Right atrium auricular region (tissue), 2 donors: ENCODE results near the gene LAMC1. TPM values are rescaled to one million over a fixed set of nuclear protein-coding genes. Genes with fewer than 3 reads are reported as not detected.

Source experiments
- DNase-seq: peaks from one replicate; pipeline ENCODE4 v3.0.0-alpha.2; 2019; ENCODE audit warnings: low spot score
- H3K27ac ChIP-seq, 2 donors: fragments of 200-600 bp; sonication (generic); 1 replicate in 1 of 2; 2 replicates in 1 of 2; pipeline ENCODE4 v1.5.1; 2016 to 2019
- H3K27me3 ChIP-seq, 2 donors: fragments of 200-600 bp; sonication (generic); one replicate each; pipeline versions ENCODE4 v1.5.1 to v1.6.0; 2017 to 2019
- H3K36me3 ChIP-seq: fragments of 200-600 bp; sonication (generic); one replicate; pipeline ENCODE4 v1.5.1; 2016
- H3K4me1 ChIP-seq, 2 donors: fragments of 200-600 bp; sonication (generic); one replicate each; pipeline versions ENCODE4 v1.5.1 to v1.6.0; 2017 to 2019
- H3K4me3 ChIP-seq, 2 donors: fragments of 200-600 bp; sonication (generic); 1 replicate in 1 of 2; 2 replicates in 1 of 2; pipeline ENCODE4 v1.5.1; 2017 to 2019; ENCODE audit warnings: mild to moderate bottlenecking in 1 of 2, moderate library complexity in 1 of 2
- H3K9me3 ChIP-seq, 2 donors: fragments of 200-600 bp; sonication (generic); one replicate each; pipeline ENCODE4 v1.5.1; 2019
- CTCF ChIP-seq, 2 donors: fragments of 200-600 bp; sonication (generic); IDR thresholded peaks; one replicate each; pipeline ENCODE4 v1.5.1; 2019; ENCODE audit warnings: antibody characterized with exemption in 2 of 2
- total RNA-seq, 2 donors: library from RNA; depleted of rRNA; stranded (reverse); fragments of >200 nt; gene quantifications; one replicate each; pipeline ENCODE4 v1.1.0, GENCODE V29; 2016

The LAMC1 gene
- total RNA-seq, 2 donors from 2014 or later = 154 to 159 TPM

- TF ChIP-seq CTCF (IDR thresholded peaks at IDR 0.05) = no peak
- no peaks in the 10 kb centered on the region for H3K36me3 ChIP-seq
- no peak for DNase-seq
- H3K27ac ChIP-seq = no peak overlapping the region
- H3K27me3 ChIP-seq = no peaks in the 10 kb centered on the region
- H3K9me3 ChIP-seq = no peaks in the 10 kb centered on the region
- no peak overlapping the region for H3K4me3 ChIP-seq
- H3K4me1 ChIP-seq = no peaks in the 10 kb centered on the region
These were observed 38.6 kb upstream of the LAMC1 start for GRCh38 chr1:182984621-182985020.

- H3K4me1 ChIP-seq = no peaks in the 10 kb centered on the region
- DNase-seq = no peak
- H3K27ac ChIP-seq = no peak overlapping the region
- no peak for TF ChIP-seq CTCF (IDR thresholded peaks at IDR 0.05)
- H3K27me3 ChIP-seq = no peaks in the 10 kb centered on the region
- H3K36me3 ChIP-seq = no peaks in the 10 kb centered on the region
- no peaks in the 10 kb centered on the region for H3K9me3 ChIP-seq
- H3K4me3 ChIP-seq = no peak overlapping the region
These were observed 37.3 kb upstream of the LAMC1 start for GRCh38 chr1:182985876-182986275.

- Histone ChIP-seq H3K9me3 (no peaks in the 10 kb centered on the region), H3K4me1 (no peaks in the 10 kb centered on the region), H3K4me3 (no peak overlapping the region), H3K36me3 (no peaks in the 10 kb centered on the region), H3K27ac (no peak overlapping the region), H3K27me3 (no peaks in the 10 kb centered on the region)
- TF ChIP-seq CTCF (IDR thresholded peaks at IDR 0.05) = no peak
- no peak for DNase-seq
These were observed 32.6 kb upstream of the LAMC1 start for GRCh38 chr1:182990413-182991144.

- H3K27ac ChIP-seq = no peak overlapping the region
- H3K27me3 ChIP-seq = no peaks in the 10 kb centered on the region
These were observed 29.5 kb upstream of the LAMC1 start for GRCh38 chr1:182993746-182994145.

GRCh38 chr1:182995894-182996293, 27.3 kb upstream of the LAMC1 start:
- Histone ChIP-seq H3K27me3 (no peaks in the 10 kb centered on the region), H3K36me3 (no peaks in the 10 kb centered on the region), H3K4me1 (no peaks in the 10 kb centered on the region), H3K9me3 (no peaks in the 10 kb centered on the region), H3K4me3 (no peak overlapping the region), H3K27ac (no peak overlapping the region)
- DNase-seq = no peak
- TF ChIP-seq CTCF (IDR thresholded peaks at IDR 0.05) = no peak

More at GRCh38 chr1:182993746-182994145, 29.5 kb upstream of the LAMC1 start:
- Histone ChIP-seq H3K36me3 (no peaks in the 10 kb centered on the region), H3K4me1 (no peaks in the 10 kb centered on the region), H3K9me3 (no peaks in the 10 kb centered on the region), H3K4me3 (no peak overlapping the region)
- no peak for TF ChIP-seq CTCF (IDR thresholded peaks at IDR 0.05)
- DNase-seq = no peak

GRCh38 chr1:182996816-182997215, 26.4 kb upstream of the LAMC1 start:
- Histone ChIP-seq H3K9me3 (no peaks in the 10 kb centered on the region), H3K27me3 (no peaks in the 10 kb centered on the region), H3K4me3 (no peak overlapping the region), H3K27ac (no peak overlapping the region), H3K4me1 (no peaks in the 10 kb centered on the region), H3K36me3 (no peaks in the 10 kb centered on the region)
- no peak for TF ChIP-seq CTCF (IDR thresholded peaks at IDR 0.05)
- DNase-seq = no peak
